Left ventricle myocardium superior (tissue), 1 donor: Measurements from ENCODE around the gene RGS5. TPM values are rescaled to one million over a fixed set of nuclear protein-coding genes. Genes with fewer than 3 reads are reported as not detected.

Experiments
- ATAC-seq: fragments of 200-7000 bp; cut with Tn5 transposase; one replicate; pipeline ENCODE4 v1.9.1; 2020; ENCODE audit warnings: mild to moderate bottlenecking, moderate library complexity
- DNase-seq: peaks from one replicate; pipeline ENCODE4 v3.0.0-alpha.2; 2020
- intact Hi-C: fragments of 100-400 bp; cut with micrococcal nuclease; formaldehyde crosslinking; loops from one replicate; pipeline ENCODE4 v1.11.0; 2022
- total RNA-seq: library from RNA; stranded (reverse); fragmentation: NEBNext Ultra II Directional; extraction: Animal tissue kit (Norgen Biotek cat#: 25700); gene quantifications from one replicate; pipeline ENCODE4 v1.2.1, GENCODE V29; 2021
- donor health status: DM: no; HTN: yes; CAD: no; lungs with severe emphysema.

The RGS5 gene
- total RNA-seq, 1 donor from 2014 or later = 278 TPM

- ATAC-seq (no peak), DNase-seq (no peak)
- intact Hi-C loops = no loop called here
These were observed 14.9 kb downstream of the RGS5 start for GRCh38 chr1:163187849-163188248.

DNA sequence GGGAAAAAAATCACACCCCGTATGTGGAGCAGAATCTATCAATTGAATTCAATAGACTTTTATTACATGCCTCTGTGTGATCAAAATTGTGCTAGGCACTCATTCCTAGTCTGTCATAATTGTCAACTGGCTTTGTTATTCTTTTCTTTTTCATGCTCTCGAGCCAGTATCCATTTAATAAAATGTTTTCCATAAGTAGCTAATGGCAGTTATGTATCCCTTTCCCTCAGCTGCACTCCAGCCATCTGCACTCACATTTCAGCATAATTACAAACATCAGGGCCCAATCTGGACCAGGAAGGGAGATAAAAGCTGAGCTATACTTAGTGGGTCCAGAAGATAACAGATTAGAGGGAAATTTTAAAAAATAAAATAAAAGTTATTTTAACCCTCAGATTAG is 15.9 kb downstream of the RGS5 start:
- DNase-seq (no peak), ATAC-seq (no peak)
- intact Hi-C loops = no loop called here

- DNase-seq (no peak), ATAC-seq (peak; percentile 74)
- intact Hi-C loops = no loop called here
These were observed 20.3 kb downstream of the RGS5 start for GRCh38 chr1:163182330-163182949.

- ATAC-seq (no peak), DNase-seq (no peak)
- intact Hi-C loops = loop anchor here (5.0 to 10.0 kb wide), 2 partner anchors 136 to 301 kb away; no protein-coding TSS in a partner anchor
These were observed 24.1 kb downstream of the RGS5 start for GRCh38 chr1:163178628-163179027.

GRCh38 chr1:163176797-163177196 is 25.9 kb downstream of the RGS5 start:
- intact Hi-C loops = loop anchor here (5.0 to 10.0 kb wide), 2 partner anchors 138 to 299 kb away; no protein-coding TSS in a partner anchor
- no peak for DNase-seq

DNA sequence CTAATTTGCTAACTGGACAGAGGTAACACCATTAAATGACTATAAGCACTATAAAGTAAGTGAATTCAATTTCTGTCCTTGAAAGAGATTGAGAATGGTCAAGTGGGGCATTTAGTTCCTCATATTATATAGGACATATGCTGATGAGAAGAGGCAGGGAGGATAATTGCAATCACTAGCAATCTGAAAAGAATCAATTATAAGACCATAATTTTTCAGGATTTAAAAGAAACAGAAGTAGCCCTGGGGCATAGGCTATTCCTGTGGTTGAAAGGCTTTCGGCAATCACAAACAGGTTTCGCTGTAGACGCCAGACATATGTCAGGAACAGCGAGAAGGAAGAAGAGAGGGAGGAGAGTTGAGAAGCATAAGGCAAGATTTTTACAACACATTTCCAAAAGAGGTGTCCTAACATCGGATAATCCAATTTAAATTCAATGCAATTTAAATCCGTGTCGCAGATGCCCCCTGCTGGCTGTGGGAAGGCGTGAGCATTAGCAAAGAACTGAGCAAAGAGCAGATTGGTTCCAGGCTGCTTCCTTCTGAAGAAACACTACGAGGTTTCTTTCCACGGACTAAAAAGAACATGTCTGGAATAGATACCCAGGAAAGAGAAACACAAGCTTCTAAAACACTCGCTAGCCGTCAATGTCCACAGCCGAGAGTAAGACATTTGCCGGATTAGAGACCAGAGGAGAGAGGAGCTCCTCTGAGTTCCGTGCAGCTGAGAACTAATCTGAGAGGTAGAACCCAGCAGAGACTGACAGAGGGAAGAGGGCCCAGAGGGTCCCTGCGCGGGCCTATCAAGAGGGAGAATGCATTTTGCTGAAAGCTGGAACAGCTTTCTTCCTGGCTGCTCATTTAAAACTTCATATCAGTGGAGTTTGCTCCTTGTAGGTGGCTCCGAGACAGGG is 27.9 kb downstream of the RGS5 start:
- intact Hi-C loops = loop anchor here (5.0 to 10.0 kb wide), 4 partner anchors 102 to 322 kb away; no protein-coding TSS in a partner anchor
- peak; percentile 80 for DNase-seq
- ATAC-seq = peak; percentile 81

More at GRCh38 chr1:163176797-163177196, 25.9 kb downstream of the RGS5 start:
- no peak for ATAC-seq

DNA sequence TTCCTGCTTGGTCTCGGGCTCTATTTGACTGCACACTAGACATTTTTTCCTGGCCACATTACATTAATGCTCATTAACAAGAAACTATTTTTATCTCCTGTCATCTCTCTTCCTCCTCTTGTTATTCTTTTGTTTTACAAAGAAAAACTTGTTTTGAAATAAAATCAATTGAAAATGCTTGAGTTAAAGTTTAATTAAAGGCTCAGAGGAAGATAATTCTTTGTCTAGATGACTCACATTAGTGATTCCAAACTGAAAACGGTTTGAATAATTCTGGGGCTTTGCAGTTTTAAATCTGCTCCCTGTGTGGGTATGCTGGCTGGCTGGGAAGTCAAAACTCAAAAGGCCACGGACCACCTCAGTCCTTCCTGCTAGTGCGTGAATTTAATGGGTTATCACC is 29.6 kb downstream of the RGS5 start:
- intact Hi-C loops = loop anchor here (5.0 to 10.0 kb wide), 3 partner anchors 101 to 321 kb away; no protein-coding TSS in a partner anchor
- DNase-seq (no peak), ATAC-seq (no peak)

DNA sequence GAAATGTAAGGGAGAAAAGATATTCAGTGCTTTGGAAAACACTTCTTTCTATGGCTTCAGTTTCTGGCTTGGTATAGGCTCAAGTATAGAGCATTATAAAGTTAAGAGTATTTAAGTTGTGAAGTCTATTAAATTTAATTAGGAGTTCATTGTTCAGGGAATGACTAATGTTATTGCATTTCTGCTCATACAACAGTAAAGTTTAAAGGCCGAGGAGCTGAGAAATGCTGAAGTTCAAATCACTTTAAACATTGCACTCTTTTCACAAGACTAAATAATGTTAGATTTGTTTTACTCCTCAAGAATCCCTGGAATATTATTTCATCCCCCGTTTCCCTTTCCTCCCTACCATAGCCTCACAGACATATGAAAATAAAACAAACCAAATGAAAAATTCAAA is 30.1 kb downstream of the RGS5 start:
- intact Hi-C loops = loop anchor here (5.0 to 10.0 kb wide), 3 partner anchors 100 to 320 kb away; no protein-coding TSS in a partner anchor
- DNase-seq (no peak), ATAC-seq (no peak)

- intact Hi-C loops = loop anchor here (5.0 to 10.0 kb wide), 3 partner anchors 100 to 320 kb away; no protein-coding TSS in a partner anchor
- ATAC-seq (no peak), DNase-seq (no peak)
These were observed 30.9 kb downstream of the RGS5 start for GRCh38 chr1:163171826-163172225.

DNA sequence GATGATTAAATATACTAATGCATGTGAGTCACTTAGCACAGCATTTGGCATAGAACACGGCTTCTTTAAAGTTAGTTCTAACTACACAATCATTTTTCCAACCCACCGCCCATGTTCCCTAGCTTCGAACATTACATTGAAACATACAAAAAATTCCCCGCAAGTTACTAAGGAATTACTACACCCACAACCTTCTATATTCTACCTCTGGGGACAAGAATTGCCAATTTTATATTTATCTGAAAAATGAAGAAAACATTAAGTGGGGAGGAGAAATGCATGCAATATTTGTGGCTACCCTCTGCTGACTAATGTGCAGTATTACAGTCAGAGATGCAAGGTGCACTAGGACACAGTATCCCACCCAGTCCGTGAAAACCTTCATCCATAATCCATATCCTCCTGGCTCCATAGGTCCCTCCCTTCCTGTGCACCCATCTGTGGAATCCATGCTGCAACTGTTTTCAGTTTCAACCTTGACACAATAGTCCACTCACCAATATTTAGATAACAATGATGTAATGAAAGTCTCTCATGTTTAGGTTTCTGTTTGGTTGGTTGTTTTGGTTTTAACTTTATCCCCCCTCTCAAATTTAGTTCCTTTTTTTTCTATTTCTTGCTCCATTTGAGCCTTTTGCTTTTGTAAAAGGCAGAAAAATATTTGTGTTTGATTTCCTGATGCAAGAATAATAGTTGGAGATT is 31.6 kb downstream of the RGS5 start:
- ATAC-seq (peak; percentile 35), DNase-seq (no peak)
- intact Hi-C loops = loop anchor here (5.0 to 10.0 kb wide), 3 partner anchors 99 to 319 kb away; no protein-coding TSS in a partner anchor

- intact Hi-C loops = loop anchor here (5.0 to 10.0 kb wide), 3 partner anchors 98 to 318 kb away; no protein-coding TSS in a partner anchor
- ATAC-seq (no peak), DNase-seq (no peak)
These were observed 32.4 kb downstream of the RGS5 start for GRCh38 chr1:163170331-163170730.

DNA sequence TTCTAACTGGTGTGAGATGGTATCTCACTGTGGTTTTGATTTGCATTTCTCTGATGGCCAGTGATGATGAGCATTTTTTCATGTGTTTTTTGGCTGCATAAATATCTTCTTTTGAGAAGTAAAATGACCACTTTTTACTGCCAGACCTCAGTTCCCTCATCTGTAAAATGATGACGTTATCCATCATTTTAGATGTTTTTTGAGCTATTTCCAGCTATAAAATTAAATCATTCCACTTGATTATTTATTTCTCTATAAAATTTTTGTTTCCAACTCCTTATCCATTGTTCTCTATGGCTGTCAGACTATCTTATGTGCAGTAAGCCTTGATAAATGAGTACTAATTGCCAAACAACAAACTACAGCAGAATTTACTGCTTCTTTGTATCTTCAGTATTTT is 33.2 kb downstream of the RGS5 start:
- ATAC-seq = no peak
- DNase-seq = no peak
- intact Hi-C loops = no loop called here

DNA sequence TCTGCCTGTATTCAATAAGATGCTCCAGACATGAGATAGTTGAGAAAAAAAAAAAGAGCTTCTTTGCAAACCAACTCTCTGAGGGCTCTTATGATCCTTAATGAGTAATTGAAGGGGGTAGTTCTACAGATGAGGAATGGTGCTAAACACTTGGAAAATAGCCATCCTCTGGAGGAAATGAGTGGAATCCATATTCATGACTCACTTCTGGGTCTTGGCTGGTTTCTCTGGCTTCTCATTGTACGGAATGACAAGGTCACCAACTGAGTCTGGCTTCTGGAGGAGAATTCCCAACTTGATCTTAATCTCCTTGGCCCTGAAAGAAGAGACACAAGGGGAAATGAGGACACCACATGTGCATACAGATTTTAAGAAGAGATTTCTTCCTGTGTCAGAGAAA is 34.7 kb downstream of the RGS5 start:
- ATAC-seq = peak; percentile 89
- no peak for DNase-seq
- intact Hi-C loops = no loop called here

- ATAC-seq (no peak), DNase-seq (no peak)
- intact Hi-C loops = no loop called here
These were observed 35.7 kb downstream of the RGS5 start for GRCh38 chr1:163166886-163167555.

- ATAC-seq (no peak), DNase-seq (no peak)
- intact Hi-C loops = no loop called here
These were observed 37.6 kb downstream of the RGS5 start for GRCh38 chr1:163165119-163165518.

- no peak for DNase-seq
- intact Hi-C loops = no loop called here
- ATAC-seq = no peak
These were observed 38.7 kb downstream of the RGS5 start for GRCh38 chr1:163163881-163164582.

GRCh38 chr1:163163163-163163562 is 39.6 kb downstream of the RGS5 start:
- intact Hi-C loops = no loop called here
- no peak for DNase-seq
- no peak for ATAC-seq

DNA sequence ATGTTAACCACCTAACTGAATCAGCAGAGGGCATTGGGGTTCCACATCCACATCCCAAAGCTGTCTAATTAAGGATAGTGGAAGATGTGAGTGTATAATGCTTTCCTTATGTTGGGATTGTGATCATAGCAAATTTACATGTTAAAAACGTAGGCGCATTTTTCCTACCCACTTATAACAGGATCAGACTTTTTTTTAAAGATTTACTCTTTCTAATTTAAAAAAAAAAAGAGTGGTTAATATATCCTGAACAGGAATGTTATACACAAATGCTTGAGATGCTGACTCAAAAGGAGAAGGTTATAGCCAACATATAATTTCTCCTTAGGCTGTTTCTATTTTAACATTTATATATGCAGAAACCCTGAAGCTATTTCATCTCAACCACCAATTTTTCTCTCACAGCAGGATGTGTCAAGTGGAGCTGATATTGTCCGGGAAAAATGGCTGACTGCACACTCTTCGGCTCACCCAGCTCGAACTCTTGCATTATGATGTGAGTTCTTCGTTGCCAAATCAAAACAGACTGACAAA is 40.3 kb downstream of the RGS5 start:
- DNase-seq = no peak
- intact Hi-C loops = no loop called here
- peak; percentile 30 for ATAC-seq
